GM12872 (cell line): ENCODE data around the gene CPT1B.
A peak's percentile ranks its signal among the peaks of the same experiment; 100 is the strongest.

Experiments used
- TF ChIP-seq, protein P1 (sequence below): IDR thresholded peaks from 3 replicates; pipeline ENCODE4 v1.5.1; 2011; ENCODE audit warnings: low read depth, mild to moderate bottlenecking, low read length, moderate library complexity; ENCODE audit not compliant: insufficient read depth

Gene CPT1B

DNA sequence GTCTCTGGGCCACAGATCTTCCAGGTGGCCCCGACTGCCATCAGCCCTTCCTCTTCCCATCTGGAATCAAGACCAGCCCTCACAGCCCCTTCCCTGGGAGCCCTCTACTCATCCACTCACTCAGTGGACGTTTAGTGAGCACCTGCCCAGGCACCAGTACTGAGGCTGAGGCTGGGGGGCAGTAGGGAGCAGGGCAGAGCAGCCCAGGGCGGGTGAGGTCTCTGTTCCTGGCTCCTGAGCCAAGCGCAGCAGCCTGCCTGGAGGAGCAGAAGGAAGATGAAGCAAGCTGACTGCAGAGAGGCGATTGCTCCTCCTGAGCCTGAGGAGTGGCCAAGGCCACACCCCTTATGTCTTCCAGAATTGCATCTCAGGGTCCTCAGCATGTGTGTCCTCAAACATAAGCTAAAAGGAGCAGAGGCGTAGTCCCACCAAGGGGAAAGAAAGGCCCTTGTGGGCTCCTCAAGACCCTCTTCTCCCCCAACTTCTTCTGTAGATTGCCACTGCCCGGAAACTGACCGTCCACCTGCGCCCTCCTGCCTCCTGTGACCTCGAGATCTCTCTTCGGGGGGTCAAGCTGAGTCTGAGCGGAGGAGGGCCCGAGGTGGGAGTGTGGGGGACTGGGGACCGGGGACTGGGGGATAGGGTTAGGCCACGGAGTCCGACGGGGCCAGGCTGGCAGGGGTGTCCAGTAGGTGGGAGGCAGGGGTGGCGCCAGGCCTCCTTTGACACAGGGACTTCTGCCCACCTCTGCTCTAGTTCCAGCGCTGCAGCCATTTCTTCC is 28.1 kb upstream of the CPT1B start:
- TF ChIP-seq, protein P1, sequence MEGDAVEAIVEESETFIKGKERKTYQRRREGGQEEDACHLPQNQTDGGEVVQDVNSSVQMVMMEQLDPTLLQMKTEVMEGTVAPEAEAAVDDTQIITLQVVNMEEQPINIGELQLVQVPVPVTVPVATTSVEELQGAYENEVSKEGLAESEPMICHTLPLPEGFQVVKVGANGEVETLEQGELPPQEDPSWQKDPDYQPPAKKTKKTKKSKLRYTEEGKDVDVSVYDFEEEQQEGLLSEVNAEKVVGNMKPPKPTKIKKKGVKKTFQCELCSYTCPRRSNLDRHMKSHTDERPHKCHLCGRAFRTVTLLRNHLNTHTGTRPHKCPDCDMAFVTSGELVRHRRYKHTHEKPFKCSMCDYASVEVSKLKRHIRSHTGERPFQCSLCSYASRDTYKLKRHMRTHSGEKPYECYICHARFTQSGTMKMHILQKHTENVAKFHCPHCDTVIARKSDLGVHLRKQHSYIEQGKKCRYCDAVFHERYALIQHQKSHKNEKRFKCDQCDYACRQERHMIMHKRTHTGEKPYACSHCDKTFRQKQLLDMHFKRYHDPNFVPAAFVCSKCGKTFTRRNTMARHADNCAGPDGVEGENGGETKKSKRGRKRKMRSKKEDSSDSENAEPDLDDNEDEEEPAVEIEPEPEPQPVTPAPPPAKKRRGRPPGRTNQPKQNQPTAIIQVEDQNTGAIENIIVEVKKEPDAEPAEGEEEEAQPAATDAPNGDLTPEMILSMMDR: peak; percentile 25; the same call in 1 of the 3 replicates

DNA sequence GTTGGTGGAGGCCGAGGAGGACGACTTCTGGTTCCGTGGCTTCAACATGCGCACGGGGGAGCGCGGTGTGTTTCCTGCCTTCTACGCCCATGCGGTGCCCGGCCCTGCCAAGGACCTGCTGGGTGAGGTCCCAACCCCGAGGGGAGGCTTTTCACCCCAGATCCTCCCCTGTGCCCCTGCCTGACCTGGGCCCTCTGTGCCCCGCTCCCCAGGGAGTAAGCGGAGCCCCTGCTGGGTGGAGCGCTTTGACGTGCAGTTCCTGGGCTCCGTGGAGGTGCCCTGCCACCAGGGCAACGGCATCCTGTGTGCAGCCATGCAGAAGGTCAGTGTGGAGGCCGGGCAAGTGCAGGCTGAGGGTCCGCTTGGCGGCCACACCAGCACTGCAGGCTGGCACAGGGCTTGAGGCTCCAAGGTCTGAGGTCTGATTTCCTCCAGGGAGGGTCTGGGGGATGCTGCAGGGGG is 27.4 kb upstream of the CPT1B start:
- TF ChIP-seq, protein P1: no peak

DNA sequence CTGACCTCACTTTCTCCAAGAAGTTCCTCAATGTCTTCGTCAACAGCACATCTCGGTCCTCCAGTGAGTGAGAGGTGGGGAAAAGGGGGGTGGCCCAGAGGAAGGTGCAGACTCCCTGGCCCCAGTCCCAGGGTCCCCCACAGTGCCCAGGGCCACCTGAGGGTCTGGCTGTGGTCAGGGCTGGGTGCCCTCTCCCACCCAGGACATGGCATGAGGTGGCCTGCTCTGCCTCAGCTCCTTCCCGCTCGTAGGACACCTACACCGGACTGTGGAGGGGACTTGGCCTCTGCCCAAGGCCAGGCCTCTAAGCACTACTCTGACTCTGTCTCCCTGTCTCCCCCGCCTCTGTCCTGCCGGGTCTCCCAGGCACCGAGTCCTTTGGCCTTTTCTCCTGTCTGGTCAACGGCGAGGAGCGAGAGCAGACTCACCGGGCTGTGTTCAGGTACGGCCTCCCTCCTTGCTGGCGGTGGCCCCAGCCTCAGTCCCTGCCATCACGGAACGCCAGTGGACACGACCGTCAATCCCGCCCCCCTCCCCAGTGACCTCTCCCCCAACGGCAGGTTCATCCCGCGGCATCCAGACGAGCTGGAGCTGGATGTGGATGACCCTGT is 26.9 kb upstream of the CPT1B start:
- TF ChIP-seq, protein P1: no peak

DNA sequence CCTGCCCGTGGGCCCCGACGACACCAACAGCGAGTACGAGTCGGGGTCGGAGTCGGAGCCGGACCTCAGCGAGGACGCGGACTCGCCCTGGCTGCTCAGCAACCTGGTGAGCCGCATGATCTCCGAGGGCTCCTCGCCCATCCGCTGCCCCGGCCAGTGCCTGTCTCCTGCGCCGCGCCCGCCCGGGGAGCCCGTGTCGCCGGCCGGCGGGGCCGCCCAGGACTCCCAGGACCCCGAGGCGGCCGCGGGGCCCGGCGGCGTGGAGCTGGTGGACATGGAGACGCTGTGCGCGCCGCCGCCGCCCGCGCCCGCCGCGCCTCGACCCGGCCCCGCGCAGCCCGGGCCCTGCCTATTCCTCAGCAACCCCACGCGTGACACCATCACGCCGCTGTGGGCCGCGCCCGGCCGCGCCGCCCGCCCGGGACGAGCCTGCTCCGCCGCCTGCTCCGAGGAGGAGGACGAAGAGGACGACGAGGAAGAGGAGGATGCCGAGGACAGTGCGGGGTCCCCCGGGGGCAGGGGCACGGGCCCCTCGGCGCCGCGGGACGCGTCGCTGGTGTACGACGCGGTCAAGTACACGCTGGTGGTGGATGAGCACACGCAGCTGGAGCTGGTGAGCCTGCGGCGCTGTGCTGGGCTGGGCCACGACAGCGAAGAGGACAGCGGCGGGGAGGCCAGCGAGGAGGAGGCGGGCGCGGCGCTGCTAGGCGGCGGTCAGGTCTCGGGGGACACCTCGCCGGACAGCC is 26.2 kb upstream of the CPT1B start:
- TF ChIP-seq, protein P1: no peak

DNA sequence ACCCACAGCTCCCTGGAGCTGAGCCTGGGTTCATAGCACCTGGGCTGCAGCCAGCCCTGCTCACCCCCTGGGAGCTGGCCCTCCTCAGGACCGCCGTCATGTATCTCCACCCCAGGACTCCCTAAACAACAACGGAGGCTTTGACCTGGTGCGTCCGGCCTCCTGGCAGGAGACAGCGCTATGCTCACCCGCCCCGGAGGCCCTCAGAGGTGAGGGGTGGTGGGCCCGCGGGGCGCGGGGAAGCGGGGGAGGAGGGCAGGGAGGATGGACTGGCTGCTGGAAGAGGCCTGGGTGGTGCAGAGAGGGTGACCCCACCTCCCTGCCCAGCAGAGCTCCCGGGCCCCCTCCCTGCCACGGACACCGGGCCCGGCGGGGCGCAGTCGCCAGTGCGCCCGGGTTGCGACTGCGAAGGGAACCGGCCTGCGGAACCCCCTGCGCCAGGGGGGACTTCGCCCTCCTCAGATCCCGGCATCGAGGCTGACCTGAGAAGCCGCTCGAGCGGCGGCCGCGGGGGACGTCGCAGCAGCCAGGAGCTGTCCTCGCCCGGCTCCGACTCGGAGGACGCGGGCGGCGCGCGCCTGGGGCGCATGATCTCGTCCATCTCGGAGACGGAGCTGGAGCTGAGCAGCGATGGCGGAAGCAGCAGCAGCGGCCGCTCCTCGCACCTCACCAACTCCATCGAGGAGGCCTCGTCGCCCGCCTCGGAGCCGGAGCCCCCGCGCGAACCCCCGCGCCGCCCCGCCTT is 25.5 kb upstream of the CPT1B start:
- TF ChIP-seq, protein P1: no peak

DNA sequence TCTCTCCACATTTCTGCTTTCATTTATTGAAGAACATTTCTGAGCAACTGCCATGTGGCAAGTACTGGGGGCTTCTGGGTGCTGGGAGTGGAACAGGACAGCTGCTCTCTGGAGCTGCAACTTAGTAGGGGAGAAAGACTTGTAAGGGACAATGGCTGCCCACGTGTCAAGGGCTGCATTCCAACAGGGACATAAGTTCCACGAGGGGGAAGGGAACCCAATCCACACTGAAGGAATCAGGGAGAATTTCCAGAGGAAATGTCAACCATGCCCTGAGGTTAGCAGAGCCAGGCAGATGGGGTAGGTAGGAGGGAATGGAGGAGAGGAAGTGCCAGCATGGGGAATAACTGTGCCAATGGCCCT is 24.1 kb upstream of the CPT1B start:
- TF ChIP-seq, protein P1: no peak
